GM19468 (cell line): ENCODE measurements around the gene LINGO1.

ENCODE experiments used
- ATAC-seq: cut with Tn5 transposase; IDR thresholded peaks from one replicate; pipeline ENCODE4 v1.9.1; 2021; ENCODE audit warnings: mild to moderate bottlenecking, moderate library complexity, moderate number of reproducible peaks; ENCODE audit not compliant: unreplicated experiment; ENCODE audit errors: extremely low read depth

Gene LINGO1

GRCh38 chr15:77657634-77658238 lies 25.0 kb upstream of the LINGO1 start:
- ATAC-seq, result no peak

DNA sequence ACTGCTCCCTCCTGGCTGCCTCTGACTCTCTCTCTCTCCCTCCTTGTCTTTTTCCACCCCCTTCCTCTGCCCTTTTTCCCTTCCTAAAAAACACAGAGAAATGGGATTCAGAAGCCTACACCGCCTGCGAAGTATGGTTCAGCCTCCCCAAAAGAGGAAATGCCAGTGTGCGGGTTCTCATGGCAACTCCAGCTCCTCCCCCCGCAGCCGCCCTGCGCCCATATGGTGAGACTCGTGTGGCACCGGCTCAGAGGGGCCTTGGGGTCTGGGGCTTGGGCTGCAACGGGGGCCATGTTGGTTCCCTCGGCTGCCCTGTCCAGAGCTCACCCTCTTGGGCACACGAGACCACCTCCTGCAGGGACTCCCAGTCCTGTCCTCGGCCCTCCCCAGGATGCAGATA lies 23.6 kb upstream of the LINGO1 start:
- no peak for ATAC-seq

GRCh38 chr15:77654975-77655374 lies 22.3 kb upstream of the LINGO1 start:
- ATAC-seq, result no peak

- ATAC-seq, result no peak
Observed at GRCh38 chr15:77653832-77654480, 21.2 kb upstream of the LINGO1 start.

- ATAC-seq, result no peak
Observed at GRCh38 chr15:77650265-77650664, 17.6 kb upstream of the LINGO1 start.

DNA sequence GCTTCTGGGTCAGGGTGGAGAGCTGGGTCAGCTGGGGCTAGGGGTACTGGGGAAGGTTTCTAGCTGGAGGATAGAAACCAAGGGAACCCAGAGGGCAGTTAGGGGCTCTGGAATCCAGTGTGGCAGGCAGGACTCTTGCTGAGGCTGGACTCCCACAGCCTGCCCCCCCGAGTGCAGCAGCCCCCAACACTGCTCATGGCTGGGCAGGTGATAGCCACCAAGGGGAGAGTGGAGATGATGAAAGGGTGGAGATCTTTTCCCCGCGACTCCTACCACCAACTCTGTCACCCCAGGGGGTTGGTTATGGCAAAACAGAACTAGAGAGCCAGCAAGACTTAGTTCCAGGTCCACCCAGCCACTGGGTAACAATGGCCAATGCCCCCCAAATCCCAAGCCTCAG lies 16.9 kb upstream of the LINGO1 start:
- no peak for ATAC-seq

DNA sequence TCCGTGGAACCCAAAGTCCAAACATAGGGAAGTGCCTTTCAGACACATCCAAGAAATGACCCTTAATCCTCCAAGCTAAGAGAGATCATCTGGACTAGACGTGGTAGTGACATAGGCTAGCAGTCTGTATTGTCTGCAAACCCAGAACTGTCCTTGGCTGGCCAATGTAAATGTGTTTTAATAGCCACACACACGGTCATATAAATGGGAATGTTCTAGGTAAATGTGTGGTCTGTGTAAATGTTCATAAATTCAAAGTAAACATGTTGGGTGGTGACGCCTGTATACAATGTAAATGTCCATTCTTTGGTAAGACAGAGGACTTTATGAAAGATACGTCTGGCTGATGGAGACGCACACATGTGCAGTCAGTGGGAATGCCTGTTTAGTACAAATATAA lies 16.3 kb upstream of the LINGO1 start:
- ATAC-seq, result no peak

DNA sequence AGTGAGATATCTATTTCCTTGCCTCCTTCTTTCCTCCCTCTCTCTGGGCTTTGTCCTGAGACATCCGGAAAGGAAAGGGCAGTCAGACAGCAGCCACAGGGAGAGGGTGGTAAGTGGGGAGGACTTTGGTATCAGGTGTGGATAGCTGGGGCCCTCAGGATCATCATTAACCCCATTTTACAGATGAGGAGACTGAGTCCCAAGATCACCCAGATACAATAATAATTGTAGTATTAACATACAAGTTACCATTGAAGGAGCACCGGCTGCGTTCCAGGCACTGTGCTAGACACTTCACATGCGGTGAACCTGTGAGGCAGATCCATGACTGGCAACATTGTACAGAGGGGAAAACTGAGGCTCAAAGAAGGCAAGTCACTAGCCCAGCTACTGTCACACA lies 15.2 kb upstream of the LINGO1 start:
- ATAC-seq, result no peak

DNA sequence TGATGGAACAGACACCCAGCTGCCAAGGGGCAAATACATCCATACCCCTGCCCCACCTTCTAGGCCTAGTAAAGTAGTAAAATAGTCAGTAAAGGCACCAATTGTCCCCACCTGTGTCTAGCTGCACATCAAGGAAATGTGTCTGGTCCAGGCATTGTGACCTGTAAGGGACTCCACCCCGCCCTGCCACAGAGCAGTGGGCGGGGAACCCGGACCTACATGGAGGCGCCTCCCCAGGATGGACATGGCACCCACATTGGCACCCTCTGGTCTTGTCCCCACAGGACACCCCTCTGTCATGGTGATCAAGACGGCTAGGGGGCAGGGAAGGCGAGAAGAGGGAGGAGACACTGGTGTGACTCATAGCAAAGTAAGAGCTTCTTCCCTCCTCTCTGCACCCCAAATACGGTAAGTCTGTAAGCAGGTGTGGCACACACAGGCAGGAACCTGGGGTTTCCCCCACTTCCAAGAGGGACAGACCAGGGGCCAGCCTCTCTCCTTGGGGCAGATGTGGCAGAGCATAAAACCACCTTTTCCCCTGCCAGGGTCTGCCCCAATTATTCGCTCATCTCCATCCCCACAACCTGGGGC lies 13.5 kb upstream of the LINGO1 start:
- ATAC-seq, result no peak

DNA sequence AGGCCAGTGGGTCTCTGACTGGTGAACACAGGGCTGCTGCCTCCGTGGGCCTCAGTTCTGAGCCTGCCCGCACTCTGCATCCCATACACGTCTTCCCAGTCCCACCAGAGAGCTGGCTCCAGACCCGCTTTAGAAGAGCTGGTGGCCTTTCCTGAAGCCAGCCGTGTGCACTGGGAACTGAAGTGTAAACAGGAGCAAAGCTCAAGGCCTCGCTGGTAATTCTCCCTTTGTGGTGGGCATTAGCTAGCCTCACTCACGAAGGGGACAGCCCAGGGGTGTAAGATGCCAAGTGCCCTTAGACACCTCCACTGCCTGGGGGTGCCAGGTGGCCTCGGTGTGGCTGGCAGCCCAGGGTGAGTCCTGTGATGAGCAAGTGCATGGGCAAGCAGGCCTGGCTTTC lies 12.9 kb upstream of the LINGO1 start:
- no peak for ATAC-seq

DNA sequence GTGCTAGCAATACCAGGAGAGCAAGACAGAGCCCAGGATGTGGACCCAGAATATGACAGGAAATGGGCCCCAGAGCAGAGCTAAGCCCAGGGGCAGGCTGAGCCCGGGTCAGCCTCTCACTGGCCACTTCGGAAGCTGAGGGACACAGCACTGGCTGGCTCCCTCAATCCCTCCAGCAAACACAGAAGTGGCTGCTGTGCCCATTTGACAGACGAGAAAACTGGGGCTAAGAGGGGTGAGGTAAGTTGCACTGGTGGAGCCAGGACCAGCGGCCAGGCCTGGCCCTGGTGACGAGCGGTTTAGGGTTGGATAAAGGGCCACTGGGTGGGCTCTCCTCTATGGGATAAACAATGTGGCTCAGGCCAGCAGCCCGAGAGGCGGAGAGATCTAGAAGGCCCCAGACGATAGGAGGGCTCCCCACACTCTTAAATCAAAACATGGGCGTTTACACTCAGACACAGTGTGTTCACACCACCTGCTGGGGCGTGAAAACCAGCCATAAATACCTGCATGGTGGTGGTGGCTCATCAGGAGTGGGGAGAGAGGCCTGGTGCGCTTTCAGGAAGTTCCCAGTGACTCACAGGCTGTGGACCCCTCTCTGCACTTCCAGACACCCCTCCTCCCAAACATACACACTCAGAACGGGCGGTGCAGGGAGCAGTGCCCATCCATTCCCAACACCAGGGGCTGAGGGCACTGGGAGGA lies 12.0 kb upstream of the LINGO1 start:
- no peak for ATAC-seq

GRCh38 chr15:77643764-77644163 lies 11.1 kb upstream of the LINGO1 start:
- no peak for ATAC-seq

GRCh38 chr15:77642793-77643430 lies 10.2 kb upstream of the LINGO1 start:
- no peak for ATAC-seq

DNA sequence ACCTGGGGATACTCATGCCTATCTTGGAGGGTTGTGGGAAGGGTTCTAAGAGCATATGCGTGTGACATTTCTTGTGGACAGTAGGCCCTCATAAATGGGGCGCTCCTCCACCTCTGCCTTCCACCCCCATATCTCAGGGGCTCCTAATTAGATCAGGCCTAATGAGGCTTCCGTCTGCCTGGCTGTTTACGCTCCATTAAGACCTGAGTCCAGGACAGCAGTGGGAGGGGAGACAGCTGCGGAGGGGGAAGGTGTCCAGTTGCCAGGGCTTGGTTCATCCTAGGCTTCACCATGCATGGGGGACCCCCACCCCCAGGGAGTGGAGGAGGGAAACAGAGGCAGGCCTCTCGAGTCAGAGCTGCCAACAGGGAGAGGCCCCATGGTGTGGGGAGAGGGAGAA lies 9.3 kb upstream of the LINGO1 start:
- ATAC-seq, result no peak

DNA sequence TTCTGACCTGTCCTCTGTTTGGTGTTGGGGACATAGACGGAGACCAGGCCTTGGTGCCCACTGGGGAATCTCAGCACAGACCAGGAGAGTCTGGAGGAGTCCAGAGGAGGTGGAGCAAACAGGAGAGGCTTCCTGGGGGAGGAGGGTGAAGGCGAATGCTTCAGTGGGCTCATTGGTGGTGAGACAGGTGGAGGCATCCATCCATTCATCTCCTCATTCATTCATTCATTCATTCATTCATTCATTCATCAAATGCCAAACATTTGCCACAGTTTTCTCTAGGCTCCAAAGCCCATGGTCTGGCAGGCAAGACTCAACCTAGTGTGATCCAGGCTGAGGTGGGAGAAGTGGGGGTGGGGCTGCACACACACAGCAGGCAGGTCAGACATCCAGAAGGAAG lies 7.9 kb upstream of the LINGO1 start:
- ATAC-seq, result no peak

GRCh38 chr15:77639431-77639830 lies 6.7 kb upstream of the LINGO1 start:
- ATAC-seq, result no peak

DNA sequence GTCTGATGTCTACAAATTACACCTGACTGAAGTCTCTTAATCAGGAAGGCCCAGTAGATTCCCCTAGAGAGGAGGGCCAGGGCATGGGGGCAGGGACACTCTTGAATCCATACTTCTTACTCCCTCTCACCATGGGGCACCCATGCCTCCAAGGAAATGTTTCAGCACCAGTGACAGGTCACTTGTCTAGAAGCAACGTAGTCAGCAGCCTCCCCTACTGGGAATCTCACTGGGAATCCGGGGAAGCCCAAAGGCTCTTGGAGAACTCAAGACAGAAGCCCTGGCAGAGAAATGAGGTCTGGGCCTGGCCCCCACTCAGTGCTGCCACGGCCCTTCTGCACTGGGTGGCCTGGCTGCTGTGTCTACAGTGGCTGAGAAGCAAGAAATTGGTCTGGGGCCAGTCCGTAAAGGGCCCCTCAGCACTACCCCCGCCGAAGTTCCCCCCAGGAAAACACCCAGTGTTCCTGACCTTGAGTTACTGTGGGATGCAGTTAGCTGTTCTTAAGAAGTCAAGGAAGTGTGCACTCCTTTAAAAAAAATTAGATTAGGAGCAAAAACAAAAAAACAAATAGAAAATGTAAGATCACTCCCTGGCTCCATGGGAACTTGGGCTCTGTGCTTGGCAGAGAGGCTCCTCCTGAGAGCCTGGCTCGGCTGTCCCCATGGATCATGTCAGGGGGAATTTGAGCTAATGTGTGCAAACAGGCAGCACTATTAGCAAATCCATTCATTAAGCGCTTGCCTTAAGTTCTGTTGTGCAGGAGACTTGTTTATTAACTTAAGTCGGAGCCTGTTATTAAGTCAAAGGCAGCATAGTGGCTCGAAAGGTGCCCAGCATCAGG lies 5.4 kb upstream of the LINGO1 start:
- ATAC-seq, result no peak

DNA sequence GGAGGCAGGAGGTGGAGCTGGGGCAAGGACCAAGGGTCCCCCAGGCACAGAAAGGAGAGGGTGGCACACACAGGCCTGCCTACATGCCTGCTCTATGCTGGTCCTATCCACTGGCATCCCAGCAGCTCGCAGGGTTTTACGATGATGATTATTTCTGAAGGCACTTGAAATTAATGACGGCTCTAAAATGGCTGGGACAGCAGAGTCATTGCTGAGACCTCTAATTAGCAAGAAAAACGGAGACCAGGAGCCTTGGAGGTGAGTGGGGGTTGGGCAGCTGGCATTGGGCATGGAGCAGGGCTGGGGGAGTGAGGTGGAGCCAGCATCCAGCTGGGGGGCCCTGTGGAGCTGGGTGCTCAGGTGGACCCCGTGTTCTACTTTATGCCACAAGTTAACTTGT lies 3.5 kb upstream of the LINGO1 start:
- no peak for ATAC-seq

GRCh38 chr15:77634266-77634962 lies 1.7 kb upstream of the LINGO1 start:
- no peak for ATAC-seq

DNA sequence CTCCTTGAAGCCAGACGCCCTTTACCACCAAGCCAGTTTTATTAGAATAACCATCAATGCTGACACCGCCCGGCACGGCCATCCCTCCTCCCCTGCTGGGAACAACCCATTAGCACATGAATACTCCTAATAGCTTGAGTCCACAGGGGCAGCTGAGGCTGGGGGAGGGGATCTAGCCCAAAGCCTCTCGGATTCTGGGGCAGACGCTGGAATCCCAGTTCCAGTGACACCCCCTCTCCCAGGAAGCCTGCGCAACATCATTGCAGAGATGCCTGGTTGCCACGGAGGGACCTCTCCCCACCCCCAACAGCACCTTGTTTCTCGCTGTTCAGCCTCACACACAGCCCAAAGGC lies 1.2 kb upstream of the LINGO1 start:
- ATAC-seq, result no peak
